Skin of body (tissue), 2 donors: ENCODE data around the gene CTTNBP2. TPM values are rescaled to one million over a fixed set of nuclear protein-coding genes. Genes with fewer than 3 reads are reported as not detected.

Source experiments
- DNase-seq: peaks from one replicate; lab custom pipeline; 2025; lab: John Stamatoyannopoulos, UW
- total RNA-seq: library from RNA; depleted of rRNA; stranded (reverse); fragments of >200 nt; gene quantifications from one replicate; pipeline ENCODE4 v1.2.3, GENCODE V29; 2014

CTTNBP2 gene, protein sequence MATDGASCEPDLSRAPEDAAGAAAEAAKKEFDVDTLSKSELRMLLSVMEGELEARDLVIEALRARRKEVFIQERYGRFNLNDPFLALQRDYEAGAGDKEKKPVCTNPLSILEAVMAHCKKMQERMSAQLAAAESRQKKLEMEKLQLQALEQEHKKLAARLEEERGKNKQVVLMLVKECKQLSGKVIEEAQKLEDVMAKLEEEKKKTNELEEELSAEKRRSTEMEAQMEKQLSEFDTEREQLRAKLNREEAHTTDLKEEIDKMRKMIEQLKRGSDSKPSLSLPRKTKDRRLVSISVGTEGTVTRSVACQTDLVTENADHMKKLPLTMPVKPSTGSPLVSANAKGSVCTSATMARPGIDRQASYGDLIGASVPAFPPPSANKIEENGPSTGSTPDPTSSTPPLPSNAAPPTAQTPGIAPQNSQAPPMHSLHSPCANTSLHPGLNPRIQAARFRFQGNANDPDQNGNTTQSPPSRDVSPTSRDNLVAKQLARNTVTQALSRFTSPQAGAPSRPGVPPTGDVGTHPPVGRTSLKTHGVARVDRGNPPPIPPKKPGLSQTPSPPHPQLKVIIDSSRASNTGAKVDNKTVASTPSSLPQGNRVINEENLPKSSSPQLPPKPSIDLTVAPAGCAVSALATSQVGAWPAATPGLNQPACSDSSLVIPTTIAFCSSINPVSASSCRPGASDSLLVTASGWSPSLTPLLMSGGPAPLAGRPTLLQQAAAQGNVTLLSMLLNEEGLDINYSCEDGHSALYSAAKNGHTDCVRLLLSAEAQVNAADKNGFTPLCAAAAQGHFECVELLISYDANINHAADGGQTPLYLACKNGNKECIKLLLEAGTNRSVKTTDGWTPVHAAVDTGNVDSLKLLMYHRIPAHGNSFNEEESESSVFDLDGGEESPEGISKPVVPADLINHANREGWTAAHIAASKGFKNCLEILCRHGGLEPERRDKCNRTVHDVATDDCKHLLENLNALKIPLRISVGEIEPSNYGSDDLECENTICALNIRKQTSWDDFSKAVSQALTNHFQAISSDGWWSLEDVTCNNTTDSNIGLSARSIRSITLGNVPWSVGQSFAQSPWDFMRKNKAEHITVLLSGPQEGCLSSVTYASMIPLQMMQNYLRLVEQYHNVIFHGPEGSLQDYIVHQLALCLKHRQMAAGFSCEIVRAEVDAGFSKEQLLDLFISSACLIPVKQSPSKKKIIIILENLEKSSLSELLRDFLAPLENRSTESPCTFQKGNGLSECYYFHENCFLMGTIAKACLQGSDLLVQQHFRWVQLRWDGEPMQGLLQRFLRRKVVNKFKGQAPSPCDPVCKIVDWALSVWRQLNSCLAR (N-terminal part only)
- total RNA-seq: 5.5 TPM

- DNase-seq: peak; percentile 47
These were observed at the start of gene CTTNBP2 for GRCh38 chr7:117873310-117874190. TSS of gene CTTNBP2 (minus strand) at chr7:117873441. CDS start at chr7:117873415, 26 bp downstream.

GRCh38 chr7:117916309-117916708, 43.1 kb upstream of the CTTNBP2 start:
- DNase-seq: no peak

GRCh38 chr7:117912421-117912820, 39.2 kb upstream of the CTTNBP2 start:
- DNase-seq: no peak

- no peak for DNase-seq
These were observed 35.0 kb upstream of the CTTNBP2 start for GRCh38 chr7:117908031-117908795.

DNA sequence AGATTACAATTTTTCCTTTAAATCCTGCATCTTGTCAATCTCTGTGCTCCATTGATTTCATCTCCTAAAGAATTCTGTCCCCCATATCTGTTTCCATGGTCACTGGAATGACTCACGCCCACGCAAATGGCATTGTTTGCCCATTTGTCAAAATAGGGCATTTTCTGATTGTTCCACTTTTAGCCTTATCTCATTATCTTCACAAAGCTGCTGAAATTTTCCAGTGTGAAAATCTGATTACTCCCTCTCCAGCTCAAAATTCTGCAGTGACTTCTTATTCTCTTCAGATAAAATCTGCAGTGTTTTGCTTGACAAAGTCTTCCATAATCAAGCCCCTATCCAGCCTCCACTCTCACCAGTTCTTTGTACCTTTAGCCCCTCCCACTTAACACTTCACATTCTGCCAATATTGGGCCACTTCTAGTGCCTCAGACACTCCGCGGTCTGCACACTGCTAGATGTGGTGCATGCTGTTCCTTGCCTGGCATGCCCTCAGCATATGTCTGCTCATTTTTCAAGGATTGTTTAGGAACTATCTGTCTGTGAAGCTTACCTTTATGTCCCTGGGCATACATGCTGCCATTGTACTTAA, 33.9 kb upstream of the CTTNBP2 start:
- DNase-seq: no peak

DNA sequence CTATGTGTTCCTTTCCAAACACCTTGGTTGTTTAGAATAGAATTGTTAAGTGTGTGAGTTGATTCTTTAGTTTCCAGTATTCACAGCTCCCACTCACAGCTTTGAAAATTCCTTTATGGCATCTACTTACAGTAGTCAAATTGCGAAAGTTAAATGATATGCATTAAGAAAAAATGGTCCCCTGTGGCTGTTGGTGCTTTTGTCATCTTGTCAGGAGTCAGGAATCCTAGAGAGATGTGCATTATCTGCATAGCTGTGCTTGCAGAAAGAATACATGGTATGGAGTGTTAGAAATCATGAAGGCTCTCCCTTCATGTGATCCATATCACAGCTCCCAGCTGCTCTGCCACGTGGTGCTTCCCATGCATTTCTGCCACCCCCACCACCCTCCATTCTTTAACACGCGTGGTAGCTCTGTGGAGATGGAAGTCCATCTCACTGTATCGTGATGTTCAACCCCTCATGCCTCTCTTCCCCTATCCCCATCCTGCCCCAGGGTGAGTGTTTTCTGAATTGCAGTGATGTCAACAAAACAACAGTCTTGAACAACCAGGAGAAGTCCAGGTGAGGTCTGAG, 29.2 kb upstream of the CTTNBP2 start:
- no peak for DNase-seq

DNA sequence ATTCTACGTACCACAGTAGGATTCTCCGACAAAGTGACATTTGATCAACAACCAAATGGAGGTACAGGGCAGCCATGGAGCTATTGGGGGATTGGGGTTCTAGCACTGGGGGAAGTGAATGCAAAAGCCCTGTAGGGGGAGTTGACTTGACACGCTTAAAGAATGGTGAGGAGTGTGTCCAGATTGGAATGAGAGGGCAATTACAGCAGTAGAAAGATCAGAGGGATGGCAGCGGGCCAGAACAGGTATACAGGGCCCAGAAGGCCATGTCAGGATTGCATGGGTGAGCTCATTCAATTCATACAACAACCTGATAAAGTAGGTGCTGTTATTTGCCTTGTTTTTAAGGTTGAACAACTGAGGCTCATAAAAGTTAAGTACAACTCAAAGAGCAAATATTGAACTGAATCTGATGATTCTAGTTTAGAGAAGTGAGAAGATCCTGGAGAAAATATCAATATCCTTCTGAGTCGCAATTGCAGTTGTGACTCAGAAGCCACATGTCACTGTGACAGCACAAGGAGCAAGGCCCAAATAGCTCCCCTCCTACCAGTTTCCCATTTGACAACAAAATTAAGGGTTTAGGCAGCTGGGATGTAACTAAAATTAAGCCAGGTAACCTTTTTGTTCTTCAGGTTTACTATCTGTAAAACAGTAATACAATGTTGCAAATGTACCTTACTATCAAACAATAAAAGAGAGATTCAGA, 28.0 kb upstream of the CTTNBP2 start:
- no peak for DNase-seq

GRCh38 chr7:117896339-117896738, 23.1 kb upstream of the CTTNBP2 start:
- no peak for DNase-seq

GRCh38 chr7:117895276-117895675, 22.0 kb upstream of the CTTNBP2 start:
- no peak for DNase-seq

DNA sequence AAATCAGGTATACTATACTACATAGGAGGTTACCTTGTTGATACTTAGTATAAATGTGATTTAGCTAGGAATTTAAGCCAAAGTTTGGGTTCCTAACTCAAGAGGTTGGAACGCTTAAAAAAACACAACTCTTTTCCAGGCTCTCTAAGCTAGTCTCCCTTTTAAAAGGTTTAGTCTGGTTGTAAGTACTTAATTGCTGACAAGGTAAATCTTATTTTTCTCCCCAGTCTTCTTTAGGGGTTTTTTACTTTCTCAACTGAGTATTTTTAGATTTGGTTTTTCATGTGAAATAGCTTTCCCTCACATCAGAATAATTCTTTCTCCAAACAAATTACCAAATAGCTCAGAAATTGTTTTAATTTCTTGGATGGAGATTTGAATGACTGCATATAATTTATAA, 20.8 kb upstream of the CTTNBP2 start:
- DNase-seq: no peak

DNA sequence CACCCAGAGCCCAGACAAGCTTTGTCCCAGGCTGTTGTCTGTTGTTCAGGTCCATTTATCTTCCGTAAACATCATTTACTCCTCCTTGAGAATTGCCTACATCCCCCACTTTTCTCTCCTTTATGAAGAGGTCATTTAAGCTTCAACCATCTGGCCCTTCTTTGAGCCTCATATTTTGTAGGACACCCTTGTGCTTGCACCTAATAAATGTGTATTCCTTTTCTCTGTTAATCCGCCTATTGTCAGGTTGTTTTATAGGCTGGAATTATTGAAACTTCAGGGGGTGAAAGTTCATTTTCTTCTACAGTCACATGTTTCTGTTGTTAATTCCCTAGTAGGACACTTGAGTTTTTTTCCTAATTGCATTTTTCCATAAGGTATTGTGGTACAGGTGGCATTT, 19.6 kb upstream of the CTTNBP2 start:
- DNase-seq: no peak

GRCh38 chr7:117889611-117890010, 16.4 kb upstream of the CTTNBP2 start:
- no peak for DNase-seq

- no peak for DNase-seq
These were observed 15.4 kb upstream of the CTTNBP2 start for GRCh38 chr7:117888627-117889026.

DNA sequence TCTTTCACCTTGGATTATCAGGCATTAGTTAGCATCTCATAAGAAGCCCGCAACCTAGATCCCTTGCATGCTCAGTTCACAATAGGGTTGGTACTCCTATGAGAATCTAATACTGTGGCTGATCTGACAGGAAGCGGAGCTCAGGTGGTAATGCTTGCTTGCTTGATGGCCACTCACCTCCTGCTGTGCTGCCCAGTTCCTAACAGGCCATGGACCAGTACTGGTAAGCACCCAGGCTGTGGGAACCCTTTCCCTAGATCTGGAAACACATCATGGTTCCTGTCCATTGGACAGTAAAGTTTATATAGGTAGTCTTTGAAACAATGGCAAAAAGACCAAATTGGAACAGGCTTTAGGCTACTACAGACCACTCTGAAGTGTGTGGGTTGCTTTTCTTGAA, 9.4 kb upstream of the CTTNBP2 start:
- no peak for DNase-seq

- DNase-seq: no peak
These were observed 3.5 kb upstream of the CTTNBP2 start for GRCh38 chr7:117876761-117877160.

DNA sequence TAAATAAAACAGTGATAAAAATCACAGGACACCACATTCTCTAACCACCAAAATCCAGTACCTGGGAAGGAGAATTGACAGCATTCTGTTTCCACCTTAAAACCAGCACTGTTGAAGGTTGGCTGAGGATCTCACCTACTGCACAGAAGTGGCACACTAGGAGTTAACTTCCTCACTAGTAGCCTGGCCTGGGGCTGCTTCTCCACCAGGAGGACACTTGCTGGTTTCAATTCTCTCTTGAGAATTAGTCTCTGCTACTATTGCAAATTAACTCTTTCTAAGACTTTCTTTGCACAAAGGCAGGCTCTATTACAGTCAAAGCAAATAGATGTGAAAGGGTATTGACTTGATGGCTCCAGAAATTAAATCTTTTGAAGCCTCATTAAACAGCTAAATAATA, 2.3 kb upstream of the CTTNBP2 start:
- no peak for DNase-seq

DNA sequence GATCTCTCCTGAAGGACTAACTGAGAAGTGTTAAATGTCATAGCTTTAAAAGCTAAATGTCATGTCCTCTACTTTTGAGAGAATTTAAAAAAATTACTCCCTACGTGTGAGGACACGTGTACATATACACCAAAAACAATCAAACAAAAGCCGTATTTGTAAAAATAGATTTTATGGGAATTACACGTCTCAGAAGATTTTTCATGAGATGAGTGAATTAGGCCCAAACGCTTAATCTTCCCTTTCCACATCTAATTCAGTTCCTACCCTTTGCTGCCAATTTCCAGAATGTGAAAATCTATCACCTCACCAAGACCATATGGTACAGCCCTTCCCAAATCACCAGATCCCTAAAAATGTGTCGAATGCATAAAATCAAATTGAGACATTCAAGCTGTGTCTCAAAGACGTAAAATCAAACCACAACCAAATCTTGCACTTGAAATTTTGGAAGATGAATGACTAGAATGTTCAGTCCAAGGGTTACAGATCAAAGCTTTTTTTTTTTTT, 1.0 kb upstream of the CTTNBP2 start:
- DNase-seq: no peak
